Measurements from ENCODE around the gene ST8SIA4. TPM values are rescaled to one million over a fixed set of nuclear protein-coding genes. Genes with fewer than 3 reads are reported as not detected.

Gene ST8SIA4
- total RNA-seq, 2 donors from 2014 or later, result 0.80 to 0.82 TPM

DNA sequence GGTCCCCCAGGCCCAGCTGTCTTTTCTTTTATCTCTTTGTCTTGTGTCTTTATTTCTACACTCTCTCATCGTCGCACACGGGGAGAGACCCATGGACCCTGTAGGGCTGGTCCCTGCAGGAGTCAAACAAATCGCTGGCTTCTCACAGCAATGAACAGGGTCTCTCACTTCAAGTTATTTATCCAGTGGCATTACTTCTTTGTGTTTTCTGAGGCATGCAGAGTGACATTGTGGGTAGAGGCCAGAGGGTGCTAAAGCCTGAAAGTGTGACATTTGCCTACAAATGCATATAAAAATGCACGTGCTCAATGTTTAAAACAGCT lies 127.6 kb downstream of the ST8SIA4 start:
- 90% methylated on average over 5 of the region's 5 CpGs for WGBS
- Histone ChIP-seq H3K27ac (no peak overlapping the region), H3K9me3 (no peaks in the 10 kb centered on the region), H3K4me1 (replicated peaks) (no peaks in the 10 kb centered on the region), H3K36me3 (no peaks in the 10 kb centered on the region), H3K4me3 (no peak overlapping the region), H3K27me3 (replicated peaks; ENCODE audit: insufficient read depth) (no peaks in the 10 kb centered on the region)
- DNase-seq (ENCODE audit: low spot score), result no peak
- intact Hi-C loops (cut with DNase I), result no loop called here
- no peak for TF ChIP-seq POLR2A (IDR thresholded peaks at IDR 0.05)

DNA sequence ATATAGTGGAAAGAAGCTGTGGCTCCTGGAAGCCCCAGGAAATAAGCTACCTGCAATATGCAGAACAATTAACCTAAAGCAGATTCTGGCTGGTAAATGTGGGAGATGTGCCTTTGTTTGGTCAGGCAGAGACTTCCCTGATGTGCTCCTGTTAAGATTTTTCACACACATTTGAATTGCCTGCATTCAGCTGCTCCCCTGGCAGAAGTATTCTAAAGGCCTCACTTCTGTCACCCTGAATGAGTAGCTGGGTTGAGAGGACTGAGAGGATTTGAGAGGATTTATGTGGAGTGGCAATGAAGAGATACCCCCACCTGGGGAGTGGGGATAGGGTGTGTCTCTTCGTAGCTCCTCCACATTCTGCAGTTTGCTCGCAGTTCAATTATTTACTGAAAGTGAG lies 130.5 kb downstream of the ST8SIA4 start:
- TF ChIP-seq POLR2AphosphoS5 (IDR thresholded peaks at IDR 0.05) (no peak), POLR2A (IDR thresholded peaks at IDR 0.05) (no peak)
- TF ChIP-seq, protein P1, sequence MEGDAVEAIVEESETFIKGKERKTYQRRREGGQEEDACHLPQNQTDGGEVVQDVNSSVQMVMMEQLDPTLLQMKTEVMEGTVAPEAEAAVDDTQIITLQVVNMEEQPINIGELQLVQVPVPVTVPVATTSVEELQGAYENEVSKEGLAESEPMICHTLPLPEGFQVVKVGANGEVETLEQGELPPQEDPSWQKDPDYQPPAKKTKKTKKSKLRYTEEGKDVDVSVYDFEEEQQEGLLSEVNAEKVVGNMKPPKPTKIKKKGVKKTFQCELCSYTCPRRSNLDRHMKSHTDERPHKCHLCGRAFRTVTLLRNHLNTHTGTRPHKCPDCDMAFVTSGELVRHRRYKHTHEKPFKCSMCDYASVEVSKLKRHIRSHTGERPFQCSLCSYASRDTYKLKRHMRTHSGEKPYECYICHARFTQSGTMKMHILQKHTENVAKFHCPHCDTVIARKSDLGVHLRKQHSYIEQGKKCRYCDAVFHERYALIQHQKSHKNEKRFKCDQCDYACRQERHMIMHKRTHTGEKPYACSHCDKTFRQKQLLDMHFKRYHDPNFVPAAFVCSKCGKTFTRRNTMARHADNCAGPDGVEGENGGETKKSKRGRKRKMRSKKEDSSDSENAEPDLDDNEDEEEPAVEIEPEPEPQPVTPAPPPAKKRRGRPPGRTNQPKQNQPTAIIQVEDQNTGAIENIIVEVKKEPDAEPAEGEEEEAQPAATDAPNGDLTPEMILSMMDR (IDR thresholded peaks at IDR 0.05), result no peak

DNA sequence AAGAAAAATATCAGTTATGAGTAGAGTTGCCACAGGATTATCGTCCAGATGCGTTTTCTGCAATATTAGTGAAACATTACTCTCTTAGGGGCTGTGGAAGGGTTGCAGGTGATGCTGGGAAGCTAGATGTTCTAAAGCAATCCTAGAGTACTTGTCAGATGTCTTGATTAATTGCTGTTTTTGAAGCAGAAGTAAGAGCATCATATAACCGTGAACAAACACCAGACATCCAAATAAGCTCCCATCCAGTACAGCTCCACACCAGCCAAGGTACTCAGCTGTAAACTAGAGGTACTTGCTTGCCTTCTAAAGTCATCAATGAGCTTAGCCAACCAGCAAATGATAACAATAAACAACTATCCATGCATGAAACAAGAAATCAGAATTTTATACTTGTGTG lies 131.1 kb downstream of the ST8SIA4 start:
- Histone ChIP-seq H3K27me3 (replicated peaks; ENCODE audit: insufficient read depth) (no peaks in the 10 kb centered on the region), H3K36me3 (no peaks in the 10 kb centered on the region), H3K4me3 (no peak overlapping the region), H3K4me1 (replicated peaks) (no peaks in the 10 kb centered on the region), H3K27ac (no peak overlapping the region), H3K9me3 (no peaks in the 10 kb centered on the region)
- intact Hi-C loops (cut with DNase I), result no loop called here
- DNase-seq (ENCODE audit: low spot score), result no peak
- TF ChIP-seq, protein P1 (IDR thresholded peaks at IDR 0.05), result no peak
- TF ChIP-seq POLR2A (IDR thresholded peaks at IDR 0.05) (no peak), POLR2AphosphoS5 (IDR thresholded peaks at IDR 0.05) (no peak)
- WGBS, result 90% methylated on average over 3 of the region's 3 CpGs

More for the DNA sequence above, 130.5 kb downstream of the ST8SIA4 start:
- H3K4me1 ChIP-seq (replicated peaks), result no peaks in the 10 kb centered on the region
- H3K27me3 ChIP-seq (replicated peaks; ENCODE audit: insufficient read depth), result no peaks in the 10 kb centered on the region
- H3K4me3 ChIP-seq, result no peak overlapping the region
- no peaks in the 10 kb centered on the region for H3K9me3 ChIP-seq
- no peaks in the 10 kb centered on the region for H3K36me3 ChIP-seq
- WGBS, result 79% methylated on average over 2 of the region's 2 CpGs
- intact Hi-C loops (cut with DNase I), result no loop called here
- no peak for DNase-seq (ENCODE audit: low spot score)
- no peak overlapping the region for H3K27ac ChIP-seq

DNA sequence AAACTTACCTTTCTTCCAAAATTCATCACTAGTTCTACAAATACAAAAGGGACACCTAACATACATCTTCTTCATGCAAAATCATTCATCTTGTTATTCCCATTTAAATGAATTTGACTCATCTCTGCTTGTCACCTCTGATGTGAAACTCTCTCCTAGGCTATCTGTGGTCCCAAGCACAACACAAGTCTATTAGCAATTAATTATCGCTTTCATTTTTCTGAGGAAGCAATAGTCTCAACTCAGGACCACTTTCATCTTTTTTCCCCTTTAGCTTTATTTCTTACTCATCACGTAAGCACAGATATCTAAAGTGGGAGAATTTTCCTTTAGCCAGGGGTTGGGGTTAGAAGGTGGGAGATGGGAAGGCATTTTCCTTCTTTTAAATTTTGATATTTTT lies 131.9 kb downstream of the ST8SIA4 start:
- 97% methylated on average over 2 of the region's 2 CpGs for WGBS
- no peaks in the 10 kb centered on the region for H3K4me1 ChIP-seq (replicated peaks)
- H3K27me3 ChIP-seq (replicated peaks; ENCODE audit: insufficient read depth), result no peaks in the 10 kb centered on the region
- intact Hi-C loops (cut with DNase I), result no loop called here
- H3K4me3 ChIP-seq, result no peak overlapping the region
- H3K27ac ChIP-seq, result no peak overlapping the region
- no peaks in the 10 kb centered on the region for H3K36me3 ChIP-seq
- no peak for TF ChIP-seq POLR2AphosphoS5 (IDR thresholded peaks at IDR 0.05)
- TF ChIP-seq, protein P1 (IDR thresholded peaks at IDR 0.05), result no peak
- no peak for TF ChIP-seq POLR2A (IDR thresholded peaks at IDR 0.05)
- H3K9me3 ChIP-seq, result no peaks in the 10 kb centered on the region
- no peak for DNase-seq (ENCODE audit: low spot score)

DNA sequence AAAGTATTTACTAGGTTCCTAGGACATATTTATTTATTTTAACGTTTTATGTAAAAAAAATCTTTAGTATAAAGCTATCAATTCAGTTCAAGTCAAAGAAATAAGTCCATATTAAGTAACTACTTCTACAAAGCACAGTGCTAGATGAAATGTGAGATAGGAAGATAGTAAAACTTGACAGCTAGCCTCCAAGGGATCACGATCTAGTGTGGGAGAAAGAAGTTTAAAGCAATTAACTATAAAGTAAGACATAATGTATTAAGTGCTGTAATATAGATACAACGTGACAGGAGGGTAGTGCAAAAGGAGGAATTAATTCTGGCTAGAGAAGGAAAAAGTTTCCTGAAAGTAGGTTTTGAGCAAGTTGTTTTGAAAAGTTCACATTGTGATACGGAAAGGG lies 134.9 kb downstream of the ST8SIA4 start:
- Histone ChIP-seq H3K27me3 (replicated peaks; ENCODE audit: insufficient read depth) (no peaks in the 10 kb centered on the region), H3K9me3 (no peaks in the 10 kb centered on the region), H3K36me3 (no peaks in the 10 kb centered on the region), H3K4me3 (no peak overlapping the region), H3K4me1 (replicated peaks) (no peaks in the 10 kb centered on the region), H3K27ac (no peak overlapping the region)
- intact Hi-C loops (cut with DNase I), result no loop called here
- TF ChIP-seq POLR2A (IDR thresholded peaks at IDR 0.05) (no peak), POLR2AphosphoS5 (IDR thresholded peaks at IDR 0.05) (no peak)
- TF ChIP-seq, protein P1 (IDR thresholded peaks at IDR 0.05), result no peak
- 39% methylated on average over 4 of the region's 4 CpGs for WGBS
- DNase-seq (ENCODE audit: low spot score), result no peak
